DLD1 (cell line): Measurements from ENCODE around the gene KLHL3.
"Not testable (repeated sequence)": the region's sequence is repeated elsewhere in the genome, so short reads cannot be mapped to it uniquely, and the experiment has no call there.

Experiments used
- in situ Hi-C: cut with HindIII; loops from 2 replicates; pipeline ENCODE4 v1.10.0; 2017; ENCODE audit warnings: low sequenced_read_pairs

The KLHL3 gene

DNA sequence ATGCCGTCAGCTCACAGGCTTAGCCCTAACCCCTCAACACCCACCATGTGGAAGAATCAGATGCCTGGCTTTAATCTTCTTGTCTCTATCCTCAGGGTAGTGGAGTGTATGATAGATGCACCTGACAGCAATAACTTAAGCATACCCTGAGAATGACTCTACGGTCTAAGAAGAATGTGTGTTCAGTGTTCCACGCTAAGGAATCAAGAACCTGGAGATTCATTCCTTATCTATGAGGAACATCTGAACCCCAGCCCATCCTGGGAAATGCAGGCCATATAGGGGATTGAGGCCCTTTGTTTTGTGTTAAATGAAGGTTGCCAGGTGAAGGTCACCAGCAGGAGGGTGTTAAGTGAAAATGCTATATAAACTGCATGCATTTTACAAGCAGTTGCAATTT lies 63.0 kb downstream of the KLHL3 start:
- in situ Hi-C loops = loop anchor here (5.0 kb wide), 1 partner anchor 34 kb away; no protein-coding TSS in a partner anchor

DNA sequence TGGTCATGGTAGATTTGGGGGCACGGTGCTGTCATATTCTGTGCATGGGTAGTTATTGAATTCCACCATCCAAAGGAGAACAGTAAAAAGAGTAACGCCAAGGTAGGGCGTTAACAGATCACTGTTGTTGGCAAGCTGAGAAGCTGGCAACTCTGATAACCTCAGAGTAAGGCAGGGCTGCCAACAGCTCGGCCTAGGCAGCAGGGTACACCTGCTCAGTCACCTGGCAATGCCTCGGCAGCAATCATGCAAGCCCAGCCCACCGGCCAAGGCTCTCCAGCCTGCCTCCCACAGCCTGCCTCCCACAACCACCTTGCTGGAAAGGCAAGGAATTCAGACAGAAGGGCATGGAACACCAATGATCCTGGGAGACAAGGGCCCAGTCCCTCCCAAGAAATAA lies 63.9 kb downstream of the KLHL3 start:
- in situ Hi-C loops = loop anchor here (5.0 kb wide), 1 partner anchor 35 kb away; no protein-coding TSS in a partner anchor

DNA sequence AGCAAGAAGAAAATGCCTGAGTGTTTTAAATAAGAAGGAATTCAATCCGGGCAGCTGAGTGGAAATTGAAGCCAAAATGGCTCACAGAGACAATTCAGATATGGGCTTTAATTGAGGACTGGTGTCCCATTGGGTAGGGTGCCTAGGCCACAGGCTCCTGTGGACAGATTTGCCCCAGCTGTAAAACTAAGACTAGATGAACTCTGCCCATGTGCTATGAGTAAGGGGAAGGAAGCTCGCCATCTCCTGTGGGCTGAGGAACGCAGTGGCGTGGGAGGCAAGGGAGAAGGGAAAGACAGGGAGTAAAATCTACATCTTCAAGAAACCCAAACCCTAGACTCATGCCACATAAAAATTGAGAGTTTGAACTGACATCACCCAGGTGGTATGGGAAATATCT lies 66.1 kb downstream of the KLHL3 start:
- in situ Hi-C loops = loop anchor here (5.0 kb wide), 1 partner anchor 37 kb away; no protein-coding TSS in a partner anchor

DNA sequence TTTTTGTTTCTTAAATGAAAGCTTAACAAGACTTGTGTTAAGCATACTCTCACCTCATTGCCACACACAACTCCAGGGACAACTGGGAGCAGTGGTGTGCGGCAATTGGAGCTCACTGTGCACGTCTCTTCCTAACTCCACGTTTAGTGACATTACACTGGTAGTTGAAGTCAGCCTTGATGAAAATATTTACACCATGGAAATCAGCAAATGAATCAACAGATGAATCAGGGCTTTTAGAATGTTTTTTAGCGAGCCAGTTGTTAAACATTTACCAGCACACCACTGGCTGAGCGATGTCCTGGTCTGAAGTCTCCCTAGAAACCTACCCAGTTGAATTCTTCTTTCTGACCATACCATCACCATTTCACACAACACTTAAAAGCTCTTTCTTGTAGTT lies 67.3 kb downstream of the KLHL3 start:
- in situ Hi-C loops = no loop called here

DNA sequence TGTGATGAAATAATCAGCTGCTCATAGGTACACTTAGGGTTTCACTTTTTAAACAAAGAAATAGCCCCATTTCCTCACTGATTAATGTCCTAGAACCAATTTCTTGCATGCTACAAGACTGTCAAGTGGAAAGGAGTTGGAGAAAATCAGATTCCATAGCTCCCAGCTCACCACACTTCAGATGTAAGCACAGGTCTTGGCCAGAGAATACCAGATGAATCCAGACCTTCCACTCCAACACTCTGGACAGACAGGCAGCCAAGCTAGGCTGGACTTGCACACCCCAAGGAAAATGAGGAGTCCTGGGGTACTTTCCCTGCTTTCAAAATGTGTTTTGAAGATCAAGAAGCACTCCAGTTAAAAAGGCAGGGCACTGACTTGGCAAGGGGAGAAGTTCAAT lies 68.5 kb downstream of the KLHL3 start:
- in situ Hi-C loops = no loop called here

DNA sequence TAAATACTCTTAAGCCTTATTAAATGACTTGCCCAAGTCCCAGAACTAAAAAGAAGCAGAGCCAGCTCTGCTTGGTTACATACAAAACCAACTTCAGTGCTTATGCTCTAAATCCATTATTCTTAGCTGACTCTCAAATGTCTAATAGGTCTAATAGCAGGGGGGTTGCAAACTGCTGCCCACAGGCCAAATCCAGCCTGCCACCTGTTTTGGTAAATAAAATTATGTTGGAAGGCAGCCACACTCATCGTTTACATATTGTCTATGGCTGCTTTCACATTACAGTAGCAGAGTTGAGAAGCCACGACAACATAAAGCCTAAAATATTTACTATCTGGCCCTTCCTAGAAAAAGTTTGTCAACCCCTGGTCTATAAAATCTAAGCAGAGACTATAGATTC lies 69.0 kb downstream of the KLHL3 start:
- in situ Hi-C loops = no loop called here

DNA sequence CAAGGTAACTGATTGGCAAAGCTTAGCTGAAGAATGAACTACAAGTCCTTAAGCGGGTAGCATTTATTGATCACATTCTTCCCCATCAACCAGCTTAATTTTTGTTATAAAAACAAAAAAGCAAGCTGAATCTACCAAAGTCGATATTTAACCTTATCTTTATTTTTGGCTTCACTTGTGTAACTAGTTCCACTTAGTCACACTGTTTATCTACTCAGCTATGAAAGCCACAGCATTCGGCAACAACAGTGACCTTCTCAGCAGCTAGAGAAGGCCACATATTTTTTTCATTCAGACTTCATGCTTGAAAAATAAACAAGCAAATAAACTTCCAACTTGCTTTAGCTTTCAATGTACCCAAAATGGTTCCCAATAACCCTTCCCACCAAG lies 69.4 kb downstream of the KLHL3 start:
- in situ Hi-C loops = no loop called here

DNA sequence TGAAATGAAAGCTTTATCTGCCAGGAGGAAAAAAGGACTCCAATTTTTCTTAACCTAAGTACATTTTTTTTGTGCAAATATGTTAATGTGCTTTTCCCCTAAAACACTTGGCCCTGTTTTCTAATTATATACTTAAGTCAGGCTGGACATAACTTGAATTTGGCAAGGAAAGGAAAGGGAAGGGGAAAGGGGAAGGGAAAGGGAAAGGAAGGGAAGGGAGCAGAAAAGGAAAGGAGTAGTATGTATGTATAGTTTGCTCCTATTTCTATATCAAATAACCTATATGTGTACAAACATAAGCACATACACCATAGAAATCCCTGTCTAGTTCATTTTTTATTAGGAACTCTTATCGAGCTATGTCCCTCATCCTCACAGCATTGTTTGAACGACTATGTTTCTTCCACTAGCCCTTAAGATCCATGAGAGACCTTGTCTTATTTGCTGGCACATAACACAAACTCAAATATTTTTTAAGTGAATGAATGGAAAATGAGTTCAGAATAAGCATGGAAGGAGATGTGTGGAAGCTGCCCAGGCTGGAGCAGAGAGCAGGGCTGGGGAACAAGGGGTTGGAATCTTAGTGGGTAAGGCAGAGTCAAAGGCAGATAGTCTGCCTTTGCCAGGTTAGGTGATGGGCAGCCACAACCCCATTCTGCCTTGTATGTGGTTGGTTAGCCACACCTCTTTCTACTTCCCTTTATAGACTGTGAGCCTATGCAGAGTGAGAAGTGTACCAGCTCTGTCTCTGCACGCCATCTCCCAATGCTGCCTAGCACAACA lies 70.0 kb downstream of the KLHL3 start:
- in situ Hi-C loops = no loop called here

DNA sequence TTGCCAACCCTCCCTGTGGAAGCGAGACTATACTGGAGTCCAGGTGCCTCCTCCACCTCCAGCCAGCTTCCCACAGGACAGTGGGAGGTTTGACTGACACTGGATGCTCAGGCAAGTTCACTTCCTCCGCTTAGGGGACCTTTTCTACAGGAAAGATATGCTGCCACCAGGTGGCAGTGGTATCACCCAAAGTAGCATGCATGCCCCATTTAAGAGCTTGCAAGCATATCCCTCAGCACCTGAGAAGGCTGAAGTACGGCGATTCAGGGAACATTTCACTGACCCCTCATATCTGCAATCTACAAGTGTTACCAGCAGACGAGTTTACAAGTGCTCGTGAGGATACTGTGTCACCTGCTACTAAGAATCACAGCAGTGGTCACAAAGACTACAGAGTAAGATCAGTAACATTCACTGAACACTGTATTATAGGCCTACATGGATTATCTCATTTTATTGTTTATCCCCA lies 75.5 kb downstream of the KLHL3 start:
- in situ Hi-C loops = no loop called here

DNA sequence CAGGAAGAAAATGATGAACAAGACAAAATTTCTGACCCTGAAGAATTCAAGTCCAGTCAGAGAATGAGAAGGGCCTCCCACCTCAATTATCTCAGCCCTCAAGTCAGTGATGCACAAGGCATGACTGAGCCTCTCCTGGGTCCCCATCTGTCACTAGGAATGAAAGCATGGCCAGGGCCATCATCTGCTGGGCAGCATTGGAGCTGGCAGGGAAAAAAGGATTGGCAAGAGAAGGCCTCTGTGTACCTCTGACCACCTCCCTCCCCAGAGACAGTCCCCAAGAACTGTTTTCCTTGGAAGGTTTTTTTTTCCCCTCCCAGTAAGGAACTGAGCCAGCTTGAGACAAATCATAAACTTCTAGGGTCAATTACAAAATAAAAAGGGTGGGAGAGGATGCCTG lies 76.7 kb downstream of the KLHL3 start:
- in situ Hi-C loops = no loop called here

DNA sequence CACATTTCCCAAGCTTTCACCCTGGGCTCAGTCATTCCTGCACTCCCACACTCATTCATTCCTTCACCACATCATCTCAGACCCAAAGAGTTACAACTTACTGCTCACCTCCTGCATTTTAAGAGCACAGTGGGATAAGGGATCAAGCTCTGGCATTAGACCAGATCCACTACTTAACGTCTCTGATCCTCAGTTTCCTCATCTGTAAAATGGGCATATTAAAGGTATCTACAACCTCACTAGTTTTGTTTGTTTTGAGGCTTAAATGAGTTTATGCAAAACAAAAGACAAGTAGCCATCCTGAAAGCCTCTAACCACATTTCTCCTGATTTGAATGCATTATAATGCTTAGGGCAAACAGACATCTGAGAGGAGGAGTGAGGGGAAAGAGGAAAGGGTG lies 77.6 kb downstream of the KLHL3 start:
- in situ Hi-C loops = no loop called here

DNA sequence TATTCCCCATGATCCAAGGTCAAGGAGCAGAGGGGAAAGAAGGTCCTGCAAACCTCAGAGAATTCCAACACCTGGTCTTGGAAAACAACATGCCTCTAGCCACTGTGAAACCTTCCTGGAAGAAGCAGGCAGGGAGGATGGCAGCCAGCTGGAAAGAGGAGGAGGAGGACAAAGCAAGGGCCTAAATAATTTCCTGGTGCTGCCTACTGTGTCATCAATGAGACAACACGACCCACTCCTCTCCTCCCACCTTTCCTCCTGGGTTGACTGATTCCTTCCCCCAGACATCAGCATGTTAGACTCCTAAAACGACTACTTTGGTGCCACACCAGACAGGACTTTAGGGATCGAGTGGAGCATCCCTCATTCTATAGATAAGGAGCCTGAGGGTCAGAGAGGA lies 78.8 kb downstream of the KLHL3 start:
- in situ Hi-C loops = no loop called here

DNA sequence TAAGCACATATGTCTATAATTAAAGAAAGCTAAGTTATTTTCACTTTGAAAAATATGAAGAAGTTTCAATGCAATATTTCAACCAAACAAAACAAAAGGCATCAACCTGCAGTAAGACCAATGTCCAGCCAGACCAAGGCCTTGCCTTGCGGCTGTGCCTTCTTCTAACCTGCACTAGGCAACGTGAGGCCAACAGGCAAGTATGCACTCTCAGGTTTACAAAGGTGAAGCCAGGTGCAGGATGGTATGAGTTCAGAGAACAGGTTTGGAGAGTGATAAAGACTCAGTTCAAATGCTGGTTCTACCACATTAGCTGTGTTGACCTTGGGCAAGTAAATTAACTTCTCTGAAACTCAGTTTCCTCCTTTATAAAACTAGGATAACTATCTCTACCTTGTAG lies 79.3 kb downstream of the KLHL3 start:
- in situ Hi-C loops = no loop called here

DNA sequence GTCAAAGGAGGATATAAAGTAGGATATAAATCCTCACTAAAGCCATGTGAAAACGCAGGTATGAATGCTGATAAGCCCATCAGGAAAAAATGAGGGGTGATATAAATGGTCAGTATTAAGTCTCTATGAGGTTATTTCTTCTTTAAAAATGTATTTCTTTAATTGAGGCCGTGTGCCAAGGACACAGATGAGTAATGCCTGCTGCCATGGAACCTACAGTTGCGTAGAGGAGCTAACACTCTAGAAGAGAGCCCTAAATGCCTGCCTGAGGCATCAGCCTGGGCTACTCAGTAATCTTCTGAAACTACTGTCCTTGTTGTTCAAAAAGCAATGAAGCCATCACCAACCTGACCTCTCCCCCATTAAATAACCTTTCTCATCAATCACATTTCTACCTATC lies 84.9 kb downstream of the KLHL3 start:
- in situ Hi-C loops = no loop called here

DNA sequence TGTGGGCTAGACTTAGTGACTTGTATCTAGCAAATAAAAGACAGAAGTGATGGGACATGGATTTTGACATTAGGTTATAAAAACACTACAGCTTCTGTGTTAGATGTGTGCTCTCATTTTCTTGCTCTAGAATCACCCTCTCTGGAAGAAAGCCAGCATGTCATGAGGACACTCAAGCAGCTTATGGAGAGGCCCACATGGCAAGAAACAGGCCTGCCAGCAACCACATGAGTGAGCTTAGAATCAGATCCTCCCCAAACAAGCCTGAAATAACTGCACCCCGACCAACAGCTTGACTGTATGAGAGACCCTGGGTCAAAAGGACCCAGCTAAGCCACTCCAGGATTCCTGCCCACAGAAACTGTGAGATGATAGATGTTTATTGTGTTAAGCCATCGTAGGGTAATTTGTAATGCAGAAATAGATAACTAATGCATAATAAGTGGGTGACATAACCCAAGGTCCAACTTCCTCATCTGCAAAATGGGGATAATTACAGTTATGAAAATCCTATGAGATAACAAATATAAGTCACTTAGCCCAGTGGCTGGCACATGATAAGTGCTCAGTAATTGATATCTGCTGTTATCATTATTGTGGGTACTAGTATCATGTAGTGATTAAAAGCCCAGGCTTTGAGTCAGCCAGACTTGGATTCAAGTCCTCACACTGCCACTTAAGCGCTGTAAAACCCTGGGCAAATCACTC lies 86.5 kb downstream of the KLHL3 start:
- in situ Hi-C loops = no loop called here

DNA sequence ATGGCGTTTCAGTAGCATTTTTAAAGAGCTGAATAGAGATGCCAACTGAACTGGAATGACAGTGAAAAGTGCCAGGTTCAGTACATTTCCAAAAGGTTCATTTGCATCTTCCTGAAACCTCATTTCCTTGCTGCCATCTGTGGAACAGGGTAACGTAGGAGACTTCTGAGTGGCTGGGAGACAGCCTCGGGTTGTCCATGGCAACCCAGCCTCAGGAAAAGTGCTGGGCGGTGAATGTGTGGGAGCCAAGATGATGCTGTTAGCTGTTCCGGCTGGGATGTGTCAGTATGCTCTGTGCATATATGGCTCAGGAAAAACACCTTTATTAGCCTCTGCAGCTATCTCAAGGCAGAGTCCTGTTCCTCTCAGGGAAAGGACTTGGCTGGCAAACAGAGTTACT lies 87.5 kb downstream of the KLHL3 start:
- in situ Hi-C loops = no loop called here

DNA sequence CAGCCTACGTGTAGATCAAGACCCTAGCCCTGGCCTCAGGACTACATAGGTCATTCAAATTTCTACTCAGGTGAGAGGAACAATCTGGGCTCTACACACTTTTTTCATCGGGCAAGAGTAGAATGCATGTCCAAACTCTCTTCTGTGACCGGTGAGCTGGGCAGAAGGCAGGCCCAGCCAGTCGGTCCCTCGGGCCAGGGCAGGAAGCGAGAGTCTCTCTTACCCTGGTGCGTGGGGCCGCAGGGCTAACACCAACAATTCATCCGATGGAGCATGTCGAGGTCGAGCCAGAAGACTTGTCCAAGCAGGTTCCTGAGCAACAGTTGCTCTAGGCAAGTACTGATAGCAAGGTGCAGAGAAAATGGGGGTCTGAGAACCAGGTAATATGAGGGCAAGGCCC lies 88.5 kb downstream of the KLHL3 start:
- in situ Hi-C loops = no loop called here

DNA sequence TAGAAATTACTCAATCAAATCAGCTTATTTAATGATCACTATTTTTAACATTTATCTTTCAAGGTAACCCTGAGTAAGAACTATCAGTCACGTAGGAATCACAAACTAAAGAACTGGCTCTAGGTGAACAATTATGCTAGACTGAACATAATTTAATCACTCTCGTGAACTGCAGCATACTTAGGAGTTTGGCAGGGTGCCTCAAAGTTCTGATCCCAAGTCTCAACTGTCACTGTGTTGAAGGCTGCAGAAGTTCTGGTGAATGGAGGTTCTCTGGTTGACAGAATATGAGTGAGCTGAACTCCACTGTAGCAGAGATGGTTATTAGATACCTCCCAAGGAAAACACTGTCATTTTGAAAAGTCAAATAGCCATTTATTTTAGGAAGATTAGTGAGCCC lies 89.1 kb downstream of the KLHL3 start:
- in situ Hi-C loops = no loop called here

DNA sequence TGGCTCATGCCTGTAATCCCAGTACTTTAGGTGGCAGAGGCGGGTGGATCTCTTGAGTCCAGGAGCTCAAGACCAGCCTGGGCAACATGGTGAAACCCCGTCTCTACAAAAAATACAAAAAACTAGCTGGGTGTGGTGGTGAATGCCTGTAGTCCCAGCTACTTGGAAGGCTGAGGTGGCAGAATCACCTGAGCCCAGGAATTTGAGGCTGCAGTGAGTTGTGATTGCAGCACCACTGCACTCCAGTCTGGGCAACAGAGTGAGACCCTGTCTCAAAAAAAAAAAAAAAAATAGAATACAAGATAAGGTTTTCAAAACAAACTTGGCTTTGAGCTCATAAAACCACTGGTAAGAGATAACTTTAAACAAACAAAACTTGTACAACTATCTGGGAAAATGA lies 92.8 kb downstream of the KLHL3 start:
- in situ Hi-C loops = not testable (repeated sequence)

DNA sequence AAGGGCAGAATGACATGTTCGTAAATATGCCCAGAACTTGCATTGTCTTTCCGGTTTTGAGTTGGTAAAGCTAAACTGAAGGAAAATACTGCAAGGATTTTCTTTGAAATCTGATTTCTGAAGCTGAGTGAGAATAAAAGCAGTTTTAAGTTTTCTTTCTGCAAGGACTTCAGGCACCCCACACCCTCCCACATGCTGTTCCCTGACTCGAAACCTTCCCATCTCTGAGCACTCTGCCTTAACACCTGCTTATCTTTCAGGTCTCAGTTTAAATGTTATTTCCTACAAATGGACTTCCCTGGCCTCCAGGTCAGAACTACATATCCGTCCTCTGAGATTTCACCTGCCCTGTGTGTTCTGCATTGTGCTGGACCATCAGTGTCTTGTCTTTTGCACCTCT lies 93.8 kb downstream of the KLHL3 start:
- in situ Hi-C loops = no loop called here

DNA sequence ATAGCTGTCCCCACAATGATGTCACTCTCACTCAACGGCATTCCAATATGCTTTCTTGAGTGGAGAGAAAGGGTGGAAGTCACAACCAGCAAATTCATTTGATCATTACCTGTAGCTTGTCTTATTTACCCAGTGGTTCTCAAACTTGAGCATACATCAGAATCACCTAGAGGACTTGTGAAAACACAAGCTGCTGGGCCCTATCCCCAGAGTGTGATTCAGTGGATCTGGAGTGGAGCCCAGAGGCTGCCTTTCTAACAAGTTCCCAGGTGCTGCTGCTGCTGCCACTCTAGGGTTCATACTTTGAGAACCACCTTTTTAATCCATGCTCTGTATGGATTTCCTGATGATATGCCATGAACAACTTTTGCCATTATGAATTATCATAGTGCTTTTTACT lies 94.7 kb downstream of the KLHL3 start:
- in situ Hi-C loops = no loop called here

DNA sequence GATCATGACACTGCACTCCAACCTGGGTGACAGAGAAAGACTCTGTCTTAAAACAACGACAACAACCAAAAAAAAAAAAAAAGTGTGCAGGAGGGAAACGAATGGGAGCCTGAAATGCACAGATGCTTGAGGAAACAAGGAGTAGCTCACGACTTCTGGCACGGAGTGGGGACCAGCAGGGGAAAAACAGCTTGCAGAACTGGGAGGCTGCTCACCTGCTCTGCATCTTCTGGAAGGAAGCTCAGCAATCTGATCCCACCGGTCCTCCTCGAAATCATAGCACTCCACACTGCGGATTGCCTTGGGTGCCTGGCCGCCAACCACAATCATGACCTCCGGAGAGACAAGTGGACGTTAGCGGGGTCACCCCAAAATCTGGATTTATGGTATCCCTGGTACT lies 96.2 kb downstream of the KLHL3 start:
- in situ Hi-C loops = no loop called here
